NB4 (cell line): ENCODE measurements around the gene SLFN14.

Experiments
- DNase-seq: peaks from one replicate; pipeline ENCODE4 v3.0.0; 2010; ENCODE audit warnings: low read depth
- H3K4me3 ChIP-seq: one replicate; pipeline ENCODE4 v1.5.1; 2011; ENCODE audit warnings: mild to moderate bottlenecking, low read depth, low read length, moderate library complexity
- MYC ChIP-seq: IDR thresholded peaks from 2 replicates; pipeline ENCODE4 v1.6.1; 2011; ENCODE audit warnings: low read depth, low read length
- POLR2A ChIP-seq: IDR thresholded peaks from 2 replicates; pipeline ENCODE4 v1.6.1; 2011; ENCODE audit warnings: mild to moderate bottlenecking; ENCODE audit not compliant: insufficient read length; ENCODE audit errors: extremely low read depth
- TF ChIP-seq, protein P1 (sequence below): IDR thresholded peaks from one replicate; pipeline ENCODE4 v1.5.1; 2012; ENCODE audit warnings: low read depth, low read length
- TF ChIP-seq, protein P2 (sequence below): IDR thresholded peaks from 2 replicates; pipeline ENCODE4 v1.6.1; 2011; ENCODE audit warnings: low read depth, low read length

SLFN14 gene

DNA sequence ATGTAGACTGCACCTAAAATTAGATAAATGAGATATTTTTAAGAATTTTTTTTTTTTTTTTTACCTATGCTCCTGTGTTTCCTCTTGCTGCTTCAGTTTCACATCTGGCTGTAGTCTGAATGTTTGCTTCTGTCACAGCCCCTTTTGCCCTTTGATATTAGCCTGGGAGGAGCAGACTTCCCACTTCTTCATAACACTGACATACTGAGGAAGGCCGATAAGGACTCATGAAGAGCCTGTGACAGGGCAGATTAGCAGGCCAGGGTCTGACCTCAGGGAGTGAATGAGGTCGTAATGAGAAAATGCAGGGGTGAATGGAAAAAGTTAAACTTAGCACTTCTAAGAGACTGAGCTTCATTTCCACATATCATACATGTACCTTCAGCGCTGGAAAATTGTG lies at the start of gene SLFN14:
Gene SLFN14, minus strand, starts transcription at position 117 of the 400 bp plus-strand sequence. CDS start 2,757 bp downstream, outside the sequence.
- no peak for DNase-seq
- H3K4me3 ChIP-seq, result no peak within 1 kb of the TSS
- TF ChIP-seq, protein P1, sequence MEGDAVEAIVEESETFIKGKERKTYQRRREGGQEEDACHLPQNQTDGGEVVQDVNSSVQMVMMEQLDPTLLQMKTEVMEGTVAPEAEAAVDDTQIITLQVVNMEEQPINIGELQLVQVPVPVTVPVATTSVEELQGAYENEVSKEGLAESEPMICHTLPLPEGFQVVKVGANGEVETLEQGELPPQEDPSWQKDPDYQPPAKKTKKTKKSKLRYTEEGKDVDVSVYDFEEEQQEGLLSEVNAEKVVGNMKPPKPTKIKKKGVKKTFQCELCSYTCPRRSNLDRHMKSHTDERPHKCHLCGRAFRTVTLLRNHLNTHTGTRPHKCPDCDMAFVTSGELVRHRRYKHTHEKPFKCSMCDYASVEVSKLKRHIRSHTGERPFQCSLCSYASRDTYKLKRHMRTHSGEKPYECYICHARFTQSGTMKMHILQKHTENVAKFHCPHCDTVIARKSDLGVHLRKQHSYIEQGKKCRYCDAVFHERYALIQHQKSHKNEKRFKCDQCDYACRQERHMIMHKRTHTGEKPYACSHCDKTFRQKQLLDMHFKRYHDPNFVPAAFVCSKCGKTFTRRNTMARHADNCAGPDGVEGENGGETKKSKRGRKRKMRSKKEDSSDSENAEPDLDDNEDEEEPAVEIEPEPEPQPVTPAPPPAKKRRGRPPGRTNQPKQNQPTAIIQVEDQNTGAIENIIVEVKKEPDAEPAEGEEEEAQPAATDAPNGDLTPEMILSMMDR, result no peak
- TF ChIP-seq, protein P2, sequence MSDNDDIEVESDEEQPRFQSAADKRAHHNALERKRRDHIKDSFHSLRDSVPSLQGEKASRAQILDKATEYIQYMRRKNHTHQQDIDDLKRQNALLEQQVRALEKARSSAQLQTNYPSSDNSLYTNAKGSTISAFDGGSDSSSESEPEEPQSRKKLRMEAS, result no peak

DNA sequence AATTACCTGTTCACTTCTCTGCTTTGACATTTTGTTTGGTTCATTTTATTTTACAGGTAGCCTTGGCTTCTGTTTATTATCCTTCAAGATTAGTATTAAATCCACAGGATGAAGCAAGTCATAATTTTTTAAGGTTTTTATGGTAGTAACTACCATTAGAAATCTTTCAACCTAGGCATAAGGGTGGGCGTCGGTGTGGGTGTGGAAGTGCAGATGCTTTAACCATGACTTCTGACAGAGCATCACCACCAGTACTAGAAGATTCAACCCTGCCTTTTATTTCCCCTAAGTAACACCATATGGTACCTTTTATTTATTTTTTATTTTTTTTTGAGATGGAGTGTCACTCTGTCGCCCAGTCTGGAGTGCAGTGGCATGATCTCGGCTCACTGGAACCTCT lies 49.2 kb upstream of the SLFN14 start:
- DNase-seq, result no peak
- TF ChIP-seq POLR2A, result no peak
- no peak overlapping the region for H3K4me3 ChIP-seq

DNA sequence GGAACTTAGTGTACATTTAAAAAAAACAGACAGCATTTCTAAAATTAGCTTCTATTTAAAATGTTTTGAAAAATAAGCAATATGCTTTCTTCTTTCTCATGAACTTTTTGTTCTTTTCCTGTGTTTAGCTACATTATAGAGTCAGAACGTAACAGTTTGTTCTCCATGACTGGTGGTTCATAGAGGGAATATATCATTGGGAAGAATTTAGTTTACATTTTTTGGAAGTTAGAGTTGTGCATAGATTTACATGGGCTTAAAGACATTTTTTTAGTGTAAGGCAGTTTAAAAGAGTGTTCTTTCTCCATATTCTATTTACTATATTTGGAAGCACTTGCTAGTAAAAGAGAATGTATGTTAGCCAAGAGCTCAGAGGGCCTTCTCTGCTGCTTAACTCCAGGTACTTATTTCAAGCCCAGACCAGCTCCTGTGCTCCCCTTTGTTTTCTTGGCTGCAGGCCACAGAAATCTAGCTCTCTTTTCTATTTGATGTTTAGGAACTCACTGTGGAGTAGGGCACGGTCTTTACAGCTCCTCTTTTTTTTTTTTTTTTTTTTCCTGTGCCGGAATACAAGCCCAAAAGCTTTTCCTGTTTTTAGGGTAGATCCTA lies 46.7 kb upstream of the SLFN14 start:
- no peak for TF ChIP-seq POLR2A
- H3K4me3 ChIP-seq, result no peak overlapping the region
- DNase-seq, result no peak

DNA sequence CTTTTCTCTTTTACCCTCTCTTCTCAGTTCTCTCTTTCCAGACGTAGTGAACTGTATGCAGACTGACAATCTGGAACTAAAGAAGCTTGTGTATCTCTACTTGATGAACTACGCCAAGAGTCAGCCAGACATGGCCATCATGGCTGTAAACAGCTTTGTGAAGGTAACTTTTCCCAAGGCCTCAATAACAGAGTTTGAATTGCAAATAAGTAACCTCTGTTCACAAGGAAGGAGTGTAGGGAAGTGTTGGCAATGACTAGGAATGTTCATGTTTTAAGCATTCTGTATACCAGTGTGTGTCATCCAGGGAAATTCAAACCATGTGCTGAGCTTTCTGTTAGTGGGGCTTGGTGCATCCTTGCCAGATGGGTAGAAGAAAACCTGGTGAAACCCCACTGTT lies 45.1 kb upstream of the SLFN14 start:
- no peak for DNase-seq
- TF ChIP-seq, protein P1, result no peak
- TF ChIP-seq POLR2A, result no peak
- no peak for TF ChIP-seq MYC
- TF ChIP-seq, protein P2, result no peak
- H3K4me3 ChIP-seq, result no peak overlapping the region

DNA sequence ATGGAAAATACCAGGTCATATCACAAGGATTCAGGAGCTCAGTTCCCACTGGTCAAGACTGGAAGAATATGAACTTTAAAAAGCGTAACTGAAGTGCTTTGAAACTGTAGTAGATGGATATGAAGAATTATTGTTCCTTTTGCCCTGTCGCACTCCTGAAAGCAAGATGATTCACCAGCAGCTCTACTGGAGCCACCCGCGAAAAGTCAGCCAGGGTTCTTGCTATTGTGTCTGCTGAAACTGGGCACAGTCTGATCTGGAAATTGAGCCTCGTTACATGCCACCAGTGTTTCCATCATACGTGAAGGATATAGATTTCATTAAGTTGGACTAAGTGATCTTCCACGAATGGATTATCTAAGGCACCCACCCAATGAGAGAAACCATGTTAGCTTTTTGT lies 43.1 kb upstream of the SLFN14 start:
- TF ChIP-seq, protein P2, result no peak
- no peak for TF ChIP-seq MYC
- TF ChIP-seq, protein P1, result no peak
- no peak for TF ChIP-seq POLR2A
- no peak for DNase-seq
- no peak overlapping the region for H3K4me3 ChIP-seq

DNA sequence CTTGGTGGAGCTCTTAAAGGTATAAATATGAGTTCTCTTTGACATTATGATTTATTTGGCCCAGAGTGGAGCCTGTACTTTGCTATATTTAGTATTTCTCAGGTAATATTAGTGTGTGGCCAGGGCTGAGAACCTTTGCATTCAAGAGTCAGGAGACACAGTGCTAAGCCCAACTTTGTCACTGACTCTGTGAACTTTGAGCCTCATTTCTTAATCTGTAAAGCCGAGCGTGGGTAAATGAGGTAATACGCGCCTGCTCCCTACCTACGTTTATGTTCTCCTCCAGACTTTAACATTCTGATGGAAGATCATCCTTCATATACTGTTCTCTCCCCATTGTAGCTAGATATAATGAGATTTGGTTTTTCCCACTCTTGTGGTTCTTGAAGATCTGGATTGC lies 37.0 kb upstream of the SLFN14 start:
- TF ChIP-seq, protein P2, result no peak
- TF ChIP-seq POLR2A (no peak), MYC (no peak)
- TF ChIP-seq, protein P1, result no peak
- no peak overlapping the region for H3K4me3 ChIP-seq
- no peak for DNase-seq

DNA sequence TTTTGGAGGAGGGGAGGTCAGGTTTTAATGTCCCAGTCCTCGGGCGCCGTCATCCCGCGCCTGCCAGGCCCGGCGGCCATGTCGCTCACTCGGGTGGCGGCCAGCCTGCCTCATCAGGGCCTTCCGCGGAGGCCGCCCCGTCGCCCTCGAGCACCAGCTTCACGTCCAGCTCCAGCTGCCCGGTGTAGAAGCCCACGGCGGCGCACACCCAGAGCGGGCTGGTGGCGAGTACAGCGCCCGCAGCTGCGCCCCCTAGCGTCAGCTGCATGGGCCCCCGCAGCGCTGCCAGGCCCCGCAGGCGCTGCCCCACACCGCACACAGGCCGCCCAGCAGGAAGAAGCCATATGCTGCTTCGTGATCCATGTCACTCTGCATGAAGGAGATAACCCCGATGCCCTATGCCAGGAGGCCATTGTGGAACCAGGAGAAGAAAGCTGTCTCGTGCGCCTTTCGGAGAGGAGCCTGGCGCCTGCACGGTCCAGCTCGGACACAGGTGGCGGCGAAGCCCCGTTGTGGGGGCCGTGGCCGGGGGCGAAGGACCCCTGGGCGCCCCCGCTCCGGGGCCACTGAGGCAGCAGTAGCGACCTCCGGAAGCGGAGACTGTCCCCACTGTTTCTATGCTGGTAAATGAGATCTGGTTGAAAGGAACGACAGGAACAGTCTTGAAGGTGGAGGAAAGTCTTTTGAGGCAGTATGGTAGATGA lies 36.1 kb upstream of the SLFN14 start:
- DNase-seq, result no peak
- TF ChIP-seq POLR2A (no peak), MYC (no peak)
- TF ChIP-seq, protein P2, result no peak
- TF ChIP-seq, protein P1, result no peak
- H3K4me3 ChIP-seq, result no peak overlapping the region
